Liver (tissue), 9 donors: ENCODE measurements around the gene RHBDF2. TPM values are rescaled to one million over a fixed set of nuclear protein-coding genes. Genes with fewer than 3 reads are reported as not detected.

Experiments
- DNase-seq: peaks from one replicate; pipeline ENCODE4 v3.0.0-alpha.2; 2017; ENCODE audit warnings: low spot score
- H3K27ac ChIP-seq, 2 donors: one replicate each; pipeline ENCODE4 v1.7.0; 2013; ENCODE audit warnings: inconsistent platforms in 2 of 2, low read length in 2 of 2, control low read depth in 1 of 2, low read depth in 1 of 2, mild to moderate bottlenecking in 1 of 2
- H3K27me3 ChIP-seq, 4 donors: one replicate each; pipeline versions ENCODE4 v1.6.1 to v1.7.0; 2013; ENCODE audit warnings: low read length in 3 of 4, inconsistent platforms in 1 of 4, mild to moderate bottlenecking in 1 of 4, moderate library complexity in 1 of 4; ENCODE audit not compliant: control insufficient read depth in 4 of 4, insufficient read depth in 4 of 4
- H3K36me3 ChIP-seq, 4 donors: one replicate each; pipeline versions ENCODE4 v1.6.1 to v1.7.0; 2013; ENCODE audit warnings: low read length in 3 of 4, mild to moderate bottlenecking in 3 of 4, low read depth in 1 of 4, moderate library complexity in 1 of 4; ENCODE audit not compliant: control insufficient read depth in 4 of 4, insufficient read depth in 3 of 4
- H3K4me1 ChIP-seq, 4 donors: one replicate each; pipeline versions ENCODE4 v1.6.1 to v1.7.0; 2013; ENCODE audit warnings: low read length in 3 of 4, mild to moderate bottlenecking in 3 of 4, moderate library complexity in 1 of 4; ENCODE audit not compliant: control insufficient read depth in 4 of 4, insufficient read depth in 4 of 4
- H3K4me3 ChIP-seq, 3 donors: one replicate each; pipeline versions ENCODE4 v1.6.1 to v1.7.0; 2013; ENCODE audit warnings: low read length in 3 of 3, control low read depth in 1 of 3, low read depth in 1 of 3, mild to moderate bottlenecking in 1 of 3
- H3K9ac ChIP-seq, 2 donors: one replicate each; pipeline ENCODE4 v1.7.0; 2013; ENCODE audit warnings: low read length in 2 of 2, mild to moderate bottlenecking in 2 of 2, moderate library complexity in 2 of 2, control low read depth in 1 of 2, low read depth in 1 of 2
- H3K9me3 ChIP-seq, 4 donors: one replicate each; pipeline versions ENCODE4 v1.6.1 to v1.7.0; 2013; ENCODE audit warnings: low read length in 3 of 4; ENCODE audit not compliant: control insufficient read depth in 4 of 4
- EGR1 ChIP-seq, 2 donors: IDR thresholded peaks; 2 replicates each; pipeline ENCODE4 v1.6.1; 2016 to 2018; ENCODE audit warnings: antibody characterized with exemption in 2 of 2, low read depth in 2 of 2
- FOXA1 ChIP-seq: IDR thresholded peaks from 2 replicates; pipeline ENCODE4 v1.6.1; 2016; ENCODE audit warnings: antibody characterized with exemption
- FOXA2 ChIP-seq: IDR thresholded peaks from 2 replicates; pipeline ENCODE4 v1.6.1; 2016; ENCODE audit warnings: antibody characterized with exemption
- GABPA ChIP-seq, 2 donors: IDR thresholded peaks in 1 of 2; conservative IDR thresholded peaks in 1 of 2; 2 replicates each; pipeline ENCODE4 v1.6.1; 2016; ENCODE audit warnings: antibody characterized with exemption in 2 of 2, mild to moderate bottlenecking in 1 of 2, moderate library complexity in 1 of 2
- HNF4A ChIP-seq, 2 donors: conservative IDR thresholded peaks; 2 replicates each; pipeline ENCODE4 v1.6.1; 2016; ENCODE audit warnings: antibody characterized with exemption in 2 of 2, mild to moderate bottlenecking in 2 of 2
- JUND ChIP-seq, 2 donors: IDR thresholded peaks; 2 replicates each; pipeline ENCODE4 v1.6.1; 2016; ENCODE audit warnings: antibody characterized with exemption in 2 of 2
- NR2F2 ChIP-seq: IDR thresholded peaks from 2 replicates; pipeline ENCODE4 v1.6.1; 2016; ENCODE audit warnings: antibody characterized with exemption
- RAD21 ChIP-seq, 2 donors: IDR thresholded peaks; 2 replicates each; pipeline ENCODE4 v1.6.1; 2016; ENCODE audit warnings: antibody characterized with exemption in 2 of 2, mild to moderate bottlenecking in 2 of 2
- RXRA ChIP-seq, 2 donors: IDR thresholded peaks; 2 replicates each; pipeline ENCODE4 v1.6.1; 2017 to 2018; ENCODE audit warnings: antibody characterized with exemption in 2 of 2, mild to moderate bottlenecking in 1 of 2
- SP1 ChIP-seq: IDR thresholded peaks from 2 replicates; pipeline ENCODE4 v1.6.1; 2018; ENCODE audit warnings: antibody characterized with exemption, mild to moderate bottlenecking
- TAF1 ChIP-seq: conservative IDR thresholded peaks from 2 replicates; pipeline ENCODE4 v1.6.1; 2016; ENCODE audit warnings: antibody characterized with exemption, mild to moderate bottlenecking
- WGBS: extraction: QIAGEN DNeasy Blood & Tissue Kit; methylation state at CpG from one replicate; pipeline ENCODE4 v1.1.7; 2013; 5-methylcytosine and 5-hydroxymethylcytosine counted together
- polyA plus RNA-seq, 2 donors: library from polyadenylated mRNA; stranded (reverse) in 1 of 2; unstranded in 1 of 2; fragments of 200-250 nt in 1 of 2; fragments of >200 nt in 1 of 2; fragmentation: Nextera tagmentation in 1 of 2; extraction: Ambion mirVana in 1 of 2; gene quantifications; one replicate each; pipeline versions ENCODE4 v1.2.1 to v1.2.3, GENCODE V29; 2013 to 2015
- total RNA-seq, 2 donors: library from RNA; depleted of rRNA; stranded (reverse); fragments of >200 nt; gene quantifications; one replicate each; pipeline ENCODE4 v1.2.3, GENCODE V29; 2014
- TF ChIP-seq, protein P1 (sequence below): IDR thresholded peaks from 2 replicates; pipeline ENCODE4 v1.6.1; 2016; ENCODE audit warnings: antibody characterized with exemption, mild to moderate bottlenecking
- TF ChIP-seq, protein P2 (sequence below): fragments of 150-350 bp; IDR thresholded peaks from 2 replicates; pipeline ENCODE4 v1.5.1; 2017; ENCODE audit warnings: improper control_type of control experiment, low read depth, low read length; ENCODE audit not compliant: missing input control
- TF ChIP-seq, protein P3 (sequence below): IDR thresholded peaks from 2 replicates; pipeline ENCODE4 v1.6.1; 2016; ENCODE audit warnings: antibody characterized with exemption
- TF ChIP-seq, protein P4 (sequence below): IDR thresholded peaks from 2 replicates; pipeline ENCODE4 v1.6.1; 2016; ENCODE audit warnings: antibody characterized with exemption
- TF ChIP-seq, protein P5 (sequence below): IDR thresholded peaks from 2 replicates; pipeline ENCODE4 v1.6.1; 2016; ENCODE audit warnings: antibody characterized with exemption
- donor health status: healthy.
- donor health status: healthy.
- donor health status: healthy.
- donor health status: healthy.
- donor health status: healthy.

Gene RHBDF2
- total and polyA plus RNA-seq, 4 donors, result 2.9 to 6.7 (median 4.6) TPM

DNA sequence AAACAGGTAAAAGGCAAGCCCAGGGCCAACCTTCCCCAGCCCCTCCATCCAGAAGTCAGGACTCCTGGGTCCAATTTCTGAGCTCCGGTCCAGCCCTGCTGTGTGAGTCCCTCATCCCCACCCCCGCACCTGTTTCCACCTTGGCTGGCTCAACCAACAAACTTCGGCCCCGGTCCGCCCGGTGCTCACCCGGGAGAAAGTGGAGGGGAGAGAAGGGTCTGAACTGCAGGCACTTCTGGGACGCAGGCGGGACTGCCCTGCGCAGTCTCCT is 541 bp downstream of the RHBDF2 start:
- H3K27ac ChIP-seq, result peak overlapping the region; percentile 64 to 86
- DNase-seq, result no peak
- no peaks in the 10 kb centered on the region for H3K36me3 ChIP-seq
- no peak for TF ChIP-seq SP1
- no peak for TF ChIP-seq HNF4A (conservative IDR thresholded peaks at IDR 0.05)
- TF ChIP-seq, protein P1, sequence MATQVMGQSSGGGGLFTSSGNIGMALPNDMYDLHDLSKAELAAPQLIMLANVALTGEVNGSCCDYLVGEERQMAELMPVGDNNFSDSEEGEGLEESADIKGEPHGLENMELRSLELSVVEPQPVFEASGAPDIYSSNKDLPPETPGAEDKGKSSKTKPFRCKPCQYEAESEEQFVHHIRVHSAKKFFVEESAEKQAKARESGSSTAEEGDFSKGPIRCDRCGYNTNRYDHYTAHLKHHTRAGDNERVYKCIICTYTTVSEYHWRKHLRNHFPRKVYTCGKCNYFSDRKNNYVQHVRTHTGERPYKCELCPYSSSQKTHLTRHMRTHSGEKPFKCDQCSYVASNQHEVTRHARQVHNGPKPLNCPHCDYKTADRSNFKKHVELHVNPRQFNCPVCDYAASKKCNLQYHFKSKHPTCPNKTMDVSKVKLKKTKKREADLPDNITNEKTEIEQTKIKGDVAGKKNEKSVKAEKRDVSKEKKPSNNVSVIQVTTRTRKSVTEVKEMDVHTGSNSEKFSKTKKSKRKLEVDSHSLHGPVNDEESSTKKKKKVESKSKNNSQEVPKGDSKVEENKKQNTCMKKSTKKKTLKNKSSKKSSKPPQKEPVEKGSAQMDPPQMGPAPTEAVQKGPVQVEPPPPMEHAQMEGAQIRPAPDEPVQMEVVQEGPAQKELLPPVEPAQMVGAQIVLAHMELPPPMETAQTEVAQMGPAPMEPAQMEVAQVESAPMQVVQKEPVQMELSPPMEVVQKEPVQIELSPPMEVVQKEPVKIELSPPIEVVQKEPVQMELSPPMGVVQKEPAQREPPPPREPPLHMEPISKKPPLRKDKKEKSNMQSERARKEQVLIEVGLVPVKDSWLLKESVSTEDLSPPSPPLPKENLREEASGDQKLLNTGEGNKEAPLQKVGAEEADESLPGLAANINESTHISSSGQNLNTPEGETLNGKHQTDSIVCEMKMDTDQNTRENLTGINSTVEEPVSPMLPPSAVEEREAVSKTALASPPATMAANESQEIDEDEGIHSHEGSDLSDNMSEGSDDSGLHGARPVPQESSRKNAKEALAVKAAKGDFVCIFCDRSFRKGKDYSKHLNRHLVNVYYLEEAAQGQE, result no peak
- TF ChIP-seq EGR1 (IDR thresholded peaks at IDR 0.05; ENCODE audit: low read depth in 2 of 2), result no peak
- no peak for TF ChIP-seq NR2F2
- no peak for TF ChIP-seq RXRA (IDR thresholded peaks at IDR 0.05)
- TF ChIP-seq, protein P2, sequence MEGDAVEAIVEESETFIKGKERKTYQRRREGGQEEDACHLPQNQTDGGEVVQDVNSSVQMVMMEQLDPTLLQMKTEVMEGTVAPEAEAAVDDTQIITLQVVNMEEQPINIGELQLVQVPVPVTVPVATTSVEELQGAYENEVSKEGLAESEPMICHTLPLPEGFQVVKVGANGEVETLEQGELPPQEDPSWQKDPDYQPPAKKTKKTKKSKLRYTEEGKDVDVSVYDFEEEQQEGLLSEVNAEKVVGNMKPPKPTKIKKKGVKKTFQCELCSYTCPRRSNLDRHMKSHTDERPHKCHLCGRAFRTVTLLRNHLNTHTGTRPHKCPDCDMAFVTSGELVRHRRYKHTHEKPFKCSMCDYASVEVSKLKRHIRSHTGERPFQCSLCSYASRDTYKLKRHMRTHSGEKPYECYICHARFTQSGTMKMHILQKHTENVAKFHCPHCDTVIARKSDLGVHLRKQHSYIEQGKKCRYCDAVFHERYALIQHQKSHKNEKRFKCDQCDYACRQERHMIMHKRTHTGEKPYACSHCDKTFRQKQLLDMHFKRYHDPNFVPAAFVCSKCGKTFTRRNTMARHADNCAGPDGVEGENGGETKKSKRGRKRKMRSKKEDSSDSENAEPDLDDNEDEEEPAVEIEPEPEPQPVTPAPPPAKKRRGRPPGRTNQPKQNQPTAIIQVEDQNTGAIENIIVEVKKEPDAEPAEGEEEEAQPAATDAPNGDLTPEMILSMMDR, result no peak
- TF ChIP-seq, protein P3, sequence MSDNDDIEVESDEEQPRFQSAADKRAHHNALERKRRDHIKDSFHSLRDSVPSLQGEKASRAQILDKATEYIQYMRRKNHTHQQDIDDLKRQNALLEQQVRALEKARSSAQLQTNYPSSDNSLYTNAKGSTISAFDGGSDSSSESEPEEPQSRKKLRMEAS, result no peak
- TF ChIP-seq, protein P4, sequence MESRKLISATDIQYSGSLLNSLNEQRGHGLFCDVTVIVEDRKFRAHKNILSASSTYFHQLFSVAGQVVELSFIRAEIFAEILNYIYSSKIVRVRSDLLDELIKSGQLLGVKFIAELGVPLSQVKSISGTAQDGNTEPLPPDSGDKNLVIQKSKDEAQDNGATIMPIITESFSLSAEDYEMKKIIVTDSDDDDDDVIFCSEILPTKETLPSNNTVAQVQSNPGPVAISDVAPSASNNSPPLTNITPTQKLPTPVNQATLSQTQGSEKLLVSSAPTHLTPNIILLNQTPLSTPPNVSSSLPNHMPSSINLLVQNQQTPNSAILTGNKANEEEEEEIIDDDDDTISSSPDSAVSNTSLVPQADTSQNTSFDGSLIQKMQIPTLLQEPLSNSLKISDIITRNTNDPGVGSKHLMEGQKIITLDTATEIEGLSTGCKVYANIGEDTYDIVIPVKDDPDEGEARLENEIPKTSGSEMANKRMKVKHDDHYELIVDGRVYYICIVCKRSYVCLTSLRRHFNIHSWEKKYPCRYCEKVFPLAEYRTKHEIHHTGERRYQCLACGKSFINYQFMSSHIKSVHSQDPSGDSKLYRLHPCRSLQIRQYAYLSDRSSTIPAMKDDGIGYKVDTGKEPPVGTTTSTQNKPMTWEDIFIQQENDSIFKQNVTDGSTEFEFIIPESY, result no peak
- no peak for TF ChIP-seq FOXA1
- TF ChIP-seq GABPA (IDR thresholded peaks at IDR 0.05 in 1 of 2, conservative IDR thresholded peaks at IDR 0.05 in 1 of 2), result no peak
- TF ChIP-seq RAD21 (IDR thresholded peaks at IDR 0.05), result no peak
- no peak for TF ChIP-seq TAF1
- TF ChIP-seq, protein P5, sequence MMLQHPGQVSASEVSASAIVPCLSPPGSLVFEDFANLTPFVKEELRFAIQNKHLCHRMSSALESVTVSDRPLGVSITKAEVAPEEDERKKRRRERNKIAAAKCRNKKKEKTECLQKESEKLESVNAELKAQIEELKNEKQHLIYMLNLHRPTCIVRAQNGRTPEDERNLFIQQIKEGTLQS, result no peak
- no peak for TF ChIP-seq FOXA2
- peak overlapping the region; percentile 26 to 32 for H3K9ac ChIP-seq
- peaks cover 10 to 44% (median 24%) of the 10 kb centered on the region in 4 donors for H3K4me1 ChIP-seq
- H3K4me3 ChIP-seq, result peak overlapping the region; percentile 53 to 84 (median 65)
- H3K9me3 ChIP-seq, result no peaks in the 10 kb centered on the region
- no peaks in the 10 kb centered on the region for H3K27me3 ChIP-seq
- WGBS, result 9% methylated on average over 10 of the region's 10 CpGs

DNA sequence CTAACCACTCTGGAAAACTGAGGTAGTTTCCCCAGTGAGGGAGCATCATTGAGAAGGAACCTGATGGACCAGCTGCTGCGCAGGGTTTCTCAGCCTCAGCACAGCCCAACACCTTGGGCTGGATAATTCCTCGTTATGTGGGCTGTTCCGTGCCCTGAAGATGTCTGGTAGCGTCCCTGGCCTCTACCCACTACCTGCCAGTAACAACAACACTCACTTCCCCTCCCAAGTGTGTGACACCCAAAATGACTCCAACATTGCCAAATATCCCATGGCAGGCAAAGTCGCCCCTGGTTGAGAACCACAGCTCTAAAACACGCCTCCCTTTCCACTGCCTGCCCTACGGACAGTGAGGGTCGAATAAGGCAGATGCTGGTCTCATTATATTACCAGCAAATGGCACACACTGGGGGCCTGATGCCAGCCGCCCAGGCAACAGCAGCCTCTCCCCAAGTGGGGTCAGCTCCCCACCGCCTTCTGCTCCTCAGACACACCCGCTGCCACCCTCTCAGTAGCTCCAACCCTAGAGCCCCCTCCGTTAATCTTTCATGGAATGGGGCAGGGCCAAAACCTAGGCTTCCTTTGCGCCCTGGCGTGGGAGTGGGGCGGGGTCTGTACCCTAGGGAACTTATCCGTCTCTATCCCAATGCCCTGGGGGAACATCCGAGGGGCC is 1.0 kb downstream of the RHBDF2 start:
- peak overlapping the region; percentile 64 to 86 for H3K27ac ChIP-seq
- no peaks in the 10 kb centered on the region for H3K27me3 ChIP-seq
- no peaks in the 10 kb centered on the region for H3K9me3 ChIP-seq
- H3K36me3 ChIP-seq, result no peaks in the 10 kb centered on the region
- no peak for DNase-seq
- WGBS, result 73% methylated on average over 17 of the region's 17 CpGs
- H3K9ac ChIP-seq, result peak overlapping the region in 1 of 2 donors; percentile 32
- H3K4me1 ChIP-seq, result peaks cover 10 to 44% (median 24%) of the 10 kb centered on the region in 4 donors
- peak overlapping the region; percentile 53 to 84 (median 65) for H3K4me3 ChIP-seq
- TF ChIP-seq, protein P1, result no peak
- TF ChIP-seq FOXA2, result no peak
- TF ChIP-seq EGR1 (IDR thresholded peaks at IDR 0.05; ENCODE audit: low read depth in 2 of 2), result no peak
- no peak for TF ChIP-seq RAD21 (IDR thresholded peaks at IDR 0.05)
- TF ChIP-seq GABPA (IDR thresholded peaks at IDR 0.05 in 1 of 2, conservative IDR thresholded peaks at IDR 0.05 in 1 of 2), result no peak
- TF ChIP-seq HNF4A (conservative IDR thresholded peaks at IDR 0.05), result no peak
- TF ChIP-seq, protein P3, result no peak
- TF ChIP-seq, protein P2, result no peak
- no peak for TF ChIP-seq JUND (IDR thresholded peaks at IDR 0.05)
